ENCODE results near the gene NFKBIE.

The NFKBIE gene

GRCh38 chr6:44272999-44273566 lies 7.7 kb upstream of the NFKBIE start:
- no peak for DNase-seq (ENCODE audit: low spot score)

- no peak for DNase-seq (ENCODE audit: low spot score)
Observed at GRCh38 chr6:44272529-44272928, 7.2 kb upstream of the NFKBIE start.

- DNase-seq (ENCODE audit: low spot score), result no peak
Observed at GRCh38 chr6:44271914-44272313, 6.6 kb upstream of the NFKBIE start.

GRCh38 chr6:44271406-44271723 lies 6.0 kb upstream of the NFKBIE start:
- DNase-seq (ENCODE audit: low spot score), result no peak

- DNase-seq (ENCODE audit: low spot score), result no peak
Observed at GRCh38 chr6:44270526-44271405, 5.4 kb upstream of the NFKBIE start.

- no peak for DNase-seq (ENCODE audit: low spot score)
Observed at GRCh38 chr6:44269921-44270525, 4.7 kb upstream of the NFKBIE start, which contains the start of gene TMEM151B. Gene TMEM151B (plus strand): TSS chr6:44270450. CDS start chr6:44270743, 293 bp downstream.

GRCh38 chr6:44269178-44269920 lies 4.0 kb upstream of the NFKBIE start:
- DNase-seq (ENCODE audit: low spot score), result no peak

- DNase-seq (ENCODE audit: low spot score), result no peak
Observed at GRCh38 chr6:44268095-44268628, 2.8 kb upstream of the NFKBIE start.

GRCh38 chr6:44267252-44267651 lies 1.9 kb upstream of the NFKBIE start:
- DNase-seq (ENCODE audit: low spot score), result no peak

- no peak for DNase-seq (ENCODE audit: low spot score)
Observed at GRCh38 chr6:44266347-44266746, 996 bp upstream of the NFKBIE start.

- no peak for DNase-seq (ENCODE audit: low spot score)
Observed at GRCh38 chr6:44265722-44266233, 427 bp upstream of the NFKBIE start.

- no peak for DNase-seq (ENCODE audit: low spot score)
Observed at GRCh38 chr6:44264154-44265006, 971 bp downstream of the NFKBIE start.

GRCh38 chr6:44263354-44264100 lies 1.8 kb downstream of the NFKBIE start:
- no peak for DNase-seq (ENCODE audit: low spot score)

- DNase-seq (ENCODE audit: low spot score), result no peak
Observed at GRCh38 chr6:44262467-44263353, 2.6 kb downstream of the NFKBIE start.

- no peak for DNase-seq (ENCODE audit: low spot score)
Observed at GRCh38 chr6:44261581-44261980, 3.8 kb downstream of the NFKBIE start.

- no peak for DNase-seq (ENCODE audit: low spot score)
Observed at GRCh38 chr6:44260451-44261297, 4.7 kb downstream of the NFKBIE start.

GRCh38 chr6:44260011-44260410 lies 5.3 kb downstream of the NFKBIE start:
- no peak for DNase-seq (ENCODE audit: low spot score)

- DNase-seq (ENCODE audit: low spot score), result no peak
Observed at GRCh38 chr6:44258921-44259320, 6.4 kb downstream of the NFKBIE start.
